ENCODE measurements around the gene LYPD6B.

Gene LYPD6B

GRCh38 chr2:149125031-149125725, 86.7 kb downstream of the LYPD6B start:
- Mint-ChIP-seq H3K36me3 (ENCODE audit: low read depth) (no peaks in the 10 kb centered on the region), H3K4me1 (ENCODE audit: low read depth) (no peaks in the 10 kb centered on the region), H3K27me3 (peaks cover 15% of the 10 kb centered on the region), H3K9me3 (no peaks in the 10 kb centered on the region), H3K27ac (no peak overlapping the region), H3K4me3 (no peak overlapping the region)

GRCh38 chr2:149129433-149129832, 90.9 kb downstream of the LYPD6B start:
- Mint-ChIP-seq H3K4me1 (ENCODE audit: low read depth) (no peaks in the 10 kb centered on the region), H3K36me3 (ENCODE audit: low read depth) (no peaks in the 10 kb centered on the region), H3K9me3 (no peaks in the 10 kb centered on the region), H3K4me3 (no peak overlapping the region), H3K27ac (no peak overlapping the region), H3K27me3 (peaks cover 17% of the 10 kb centered on the region)

- no peaks in the 10 kb centered on the region for H3K36me3 Mint-ChIP-seq (ENCODE audit: low read depth)
- H3K4me3 Mint-ChIP-seq = no peak overlapping the region
- no peak overlapping the region for H3K27ac Mint-ChIP-seq
- no peaks in the 10 kb centered on the region for H3K4me1 Mint-ChIP-seq (ENCODE audit: low read depth)
- H3K27me3 Mint-ChIP-seq = peaks cover 13% of the 10 kb centered on the region
- H3K9me3 Mint-ChIP-seq = no peaks in the 10 kb centered on the region
Measured at GRCh38 chr2:149132339-149132738, 93.8 kb downstream of the LYPD6B start.

GRCh38 chr2:149132901-149133300, 94.4 kb downstream of the LYPD6B start:
- Mint-ChIP-seq H3K27ac (no peak overlapping the region), H3K27me3 (peaks cover 13% of the 10 kb centered on the region), H3K9me3 (no peaks in the 10 kb centered on the region), H3K4me3 (no peak overlapping the region), H3K4me1 (ENCODE audit: low read depth) (no peaks in the 10 kb centered on the region), H3K36me3 (ENCODE audit: low read depth) (no peaks in the 10 kb centered on the region)

DNA sequence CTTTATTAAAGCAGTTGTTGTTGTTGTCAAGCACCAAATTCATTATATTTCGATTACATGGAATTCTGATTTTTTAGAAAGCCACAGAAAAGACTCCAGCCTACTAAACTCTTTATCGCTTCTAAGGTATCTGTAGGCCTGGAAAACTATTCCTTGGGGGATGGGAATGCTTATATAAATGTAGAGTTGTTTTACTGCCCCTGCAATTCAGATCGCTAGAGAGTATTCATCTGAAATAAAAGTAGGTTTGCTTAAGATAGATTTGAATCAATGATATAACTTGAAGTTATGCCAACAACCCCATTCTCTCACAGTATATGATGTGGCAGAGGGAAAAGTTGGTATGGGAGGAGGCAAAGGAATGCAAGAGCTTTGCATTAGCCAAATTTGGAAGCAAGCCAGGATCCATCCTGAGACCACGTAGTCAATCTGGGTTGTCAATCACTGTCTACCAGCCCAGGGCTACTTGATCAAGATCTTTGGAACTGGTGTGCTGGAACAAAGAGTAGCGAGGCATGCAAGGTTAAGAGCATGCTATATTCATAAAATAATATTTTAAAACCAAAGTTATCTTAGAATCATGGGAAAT, 95.9 kb downstream of the LYPD6B start:
- Mint-ChIP-seq H3K36me3 (ENCODE audit: low read depth) (no peaks in the 10 kb centered on the region), H3K9me3 (no peaks in the 10 kb centered on the region), H3K4me3 (no peak overlapping the region), H3K27me3 (peaks cover 7% of the 10 kb centered on the region), H3K27ac (no peak overlapping the region), H3K4me1 (ENCODE audit: low read depth) (no peaks in the 10 kb centered on the region)

DNA sequence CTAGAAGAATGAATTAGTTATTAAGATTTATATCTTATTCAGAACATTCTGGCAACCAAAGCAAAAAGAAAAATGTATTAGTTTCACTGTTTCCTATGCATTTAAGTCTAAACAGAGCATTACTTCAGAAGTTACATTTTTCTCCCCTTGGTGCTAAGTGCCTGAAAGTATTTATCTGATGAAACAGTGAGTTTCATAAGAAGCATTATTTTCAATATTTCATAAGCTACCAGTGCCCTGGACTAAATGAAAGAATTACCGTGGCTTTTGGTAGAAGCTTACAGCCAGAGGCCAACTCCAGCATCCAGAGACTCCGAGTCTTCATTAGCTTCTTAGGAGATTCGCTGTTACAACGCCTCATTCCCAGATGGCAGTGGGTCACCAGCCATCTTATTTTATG, 97.6 kb downstream of the LYPD6B start:
- H3K9me3 Mint-ChIP-seq = no peaks in the 10 kb centered on the region
- H3K4me3 Mint-ChIP-seq = no peak overlapping the region
- no peak overlapping the region for H3K27ac Mint-ChIP-seq
- H3K4me1 Mint-ChIP-seq (ENCODE audit: low read depth) = no peaks in the 10 kb centered on the region
- no peaks in the 10 kb centered on the region for H3K36me3 Mint-ChIP-seq (ENCODE audit: low read depth)
- H3K27me3 Mint-ChIP-seq = peaks cover 7% of the 10 kb centered on the region

GRCh38 chr2:149141046-149141445, 102.5 kb downstream of the LYPD6B start:
- no peaks in the 10 kb centered on the region for H3K36me3 Mint-ChIP-seq (ENCODE audit: low read depth)
- H3K27me3 Mint-ChIP-seq = peaks cover 21% of the 10 kb centered on the region
- no peaks in the 10 kb centered on the region for H3K9me3 Mint-ChIP-seq
- H3K4me1 Mint-ChIP-seq (ENCODE audit: low read depth) = no peaks in the 10 kb centered on the region
- H3K4me3 Mint-ChIP-seq = no peak overlapping the region
- no peak overlapping the region for H3K27ac Mint-ChIP-seq

GRCh38 chr2:149143734-149144133, 105.2 kb downstream of the LYPD6B start:
- no peaks in the 10 kb centered on the region for H3K4me1 Mint-ChIP-seq (ENCODE audit: low read depth)
- no peaks in the 10 kb centered on the region for H3K36me3 Mint-ChIP-seq (ENCODE audit: low read depth)
- H3K9me3 Mint-ChIP-seq = no peaks in the 10 kb centered on the region
- H3K4me3 Mint-ChIP-seq = no peak overlapping the region
- peaks cover 24% of the 10 kb centered on the region for H3K27me3 Mint-ChIP-seq
- no peak overlapping the region for H3K27ac Mint-ChIP-seq

DNA sequence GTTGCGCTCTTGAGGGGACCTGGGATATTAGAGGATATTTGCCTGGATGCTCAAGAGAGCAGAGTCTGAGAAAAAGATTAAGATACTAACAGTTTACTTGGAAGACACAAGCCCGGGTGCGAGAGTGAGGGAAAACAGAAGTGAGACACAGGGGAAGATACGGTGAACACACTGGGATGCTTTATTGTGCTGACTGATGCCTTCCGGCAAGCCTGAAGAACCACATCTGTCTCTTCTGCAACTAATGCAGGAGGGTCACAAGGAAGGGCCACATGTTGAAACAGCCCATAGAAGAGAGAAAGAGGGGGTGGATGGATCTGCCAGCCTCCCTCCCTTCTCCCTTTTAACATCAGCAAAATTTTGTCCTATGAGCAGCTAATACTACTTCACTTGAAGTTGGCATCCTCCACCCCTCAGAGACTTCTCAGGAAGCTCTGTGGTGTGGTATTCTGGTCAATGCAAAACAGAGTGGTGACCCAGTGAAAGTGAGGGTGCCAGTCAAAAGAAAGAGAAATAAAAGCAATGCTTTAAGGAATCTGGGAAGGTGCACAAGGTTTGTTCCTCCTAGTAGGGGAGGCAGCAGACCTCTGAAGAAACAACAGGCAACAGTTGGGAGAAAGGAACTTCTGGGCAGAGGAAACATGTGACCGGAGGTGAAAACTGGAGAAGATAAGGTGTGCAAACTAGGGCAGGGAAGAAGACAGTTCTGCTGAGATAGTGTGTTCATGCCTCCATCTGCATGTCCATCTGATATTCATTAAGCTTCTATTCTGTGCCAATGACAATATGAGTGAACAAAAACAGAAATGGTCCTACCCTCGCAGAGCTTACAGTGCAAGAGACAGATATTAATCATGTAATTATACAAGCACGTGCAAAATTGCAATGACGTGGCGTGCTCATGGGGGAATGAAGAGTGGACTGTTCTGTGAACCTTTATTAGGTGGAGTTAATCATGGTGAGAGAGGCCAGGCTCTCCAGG, 107.1 kb downstream of the LYPD6B start:
- Mint-ChIP-seq H3K27me3 (peaks cover 36% of the 10 kb centered on the region), H3K9me3 (no peaks in the 10 kb centered on the region), H3K27ac (no peak overlapping the region), H3K4me1 (ENCODE audit: low read depth) (no peaks in the 10 kb centered on the region), H3K4me3 (no peak overlapping the region), H3K36me3 (ENCODE audit: low read depth) (no peaks in the 10 kb centered on the region)

GRCh38 chr2:149146876-149147275, 108.4 kb downstream of the LYPD6B start:
- Mint-ChIP-seq H3K36me3 (ENCODE audit: low read depth) (no peaks in the 10 kb centered on the region), H3K27ac (no peak overlapping the region), H3K4me3 (no peak overlapping the region), H3K27me3 (peaks cover 33% of the 10 kb centered on the region), H3K9me3 (no peaks in the 10 kb centered on the region), H3K4me1 (ENCODE audit: low read depth) (no peaks in the 10 kb centered on the region)

DNA sequence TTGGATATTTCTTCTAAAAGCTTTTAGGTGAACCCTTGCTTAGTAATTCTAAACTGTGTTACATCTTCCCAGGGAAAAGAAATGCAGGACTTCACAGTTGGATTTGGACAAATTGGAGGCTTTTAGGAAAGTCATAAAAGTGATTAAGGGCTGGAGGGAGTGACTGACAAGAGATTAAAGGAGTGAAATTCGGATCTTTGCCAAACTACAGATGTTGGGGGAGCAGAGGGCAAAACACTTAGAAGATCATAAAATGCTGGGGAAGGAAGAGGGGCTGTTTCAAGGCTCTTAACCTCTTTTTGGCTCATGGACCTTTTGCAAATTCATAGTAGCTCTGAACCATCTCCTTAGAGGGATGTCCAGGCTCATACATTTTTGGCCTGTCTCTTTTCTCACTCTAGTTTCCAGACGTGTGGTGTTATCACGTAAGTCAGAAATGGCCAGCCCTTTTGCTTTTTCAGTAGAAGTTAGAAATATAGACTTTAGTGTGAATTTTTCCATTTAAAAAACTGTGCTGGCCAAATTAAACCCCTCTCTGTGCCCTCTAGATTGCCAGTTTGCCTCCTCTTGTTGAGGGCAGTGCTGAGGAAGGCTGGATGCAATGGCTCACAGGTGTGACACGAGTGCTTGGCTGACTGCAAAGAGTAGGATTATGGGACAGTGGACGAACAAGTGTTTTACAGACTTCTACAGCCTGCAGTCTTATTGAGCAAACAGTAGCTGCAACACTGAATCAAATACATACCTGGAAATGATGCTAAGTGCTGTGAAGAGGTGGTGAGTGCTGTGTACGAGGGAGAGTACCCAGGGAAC, 109.9 kb downstream of the LYPD6B start:
- H3K4me1 Mint-ChIP-seq (ENCODE audit: low read depth) = no peaks in the 10 kb centered on the region
- no peaks in the 10 kb centered on the region for H3K36me3 Mint-ChIP-seq (ENCODE audit: low read depth)
- no peak overlapping the region for H3K4me3 Mint-ChIP-seq
- no peaks in the 10 kb centered on the region for H3K9me3 Mint-ChIP-seq
- peaks cover 39% of the 10 kb centered on the region for H3K27me3 Mint-ChIP-seq
- no peak overlapping the region for H3K27ac Mint-ChIP-seq

GRCh38 chr2:149149007-149149297, 110.5 kb downstream of the LYPD6B start:
- Mint-ChIP-seq H3K9me3 (no peaks in the 10 kb centered on the region), H3K4me3 (no peak overlapping the region), H3K27me3 (peaks cover 44% of the 10 kb centered on the region), H3K4me1 (ENCODE audit: low read depth) (no peaks in the 10 kb centered on the region), H3K36me3 (ENCODE audit: low read depth) (no peaks in the 10 kb centered on the region), H3K27ac (no peak overlapping the region)

- H3K36me3 Mint-ChIP-seq (ENCODE audit: low read depth) = no peaks in the 10 kb centered on the region
- H3K27me3 Mint-ChIP-seq = peaks cover 37% of the 10 kb centered on the region
- H3K27ac Mint-ChIP-seq = no peak overlapping the region
- no peaks in the 10 kb centered on the region for H3K9me3 Mint-ChIP-seq
- H3K4me3 Mint-ChIP-seq = no peak overlapping the region
- no peaks in the 10 kb centered on the region for H3K4me1 Mint-ChIP-seq (ENCODE audit: low read depth)
Measured at GRCh38 chr2:149152469-149152953, 114.0 kb downstream of the LYPD6B start.

- peaks cover 46% of the 10 kb centered on the region for H3K27me3 Mint-ChIP-seq
- no peaks in the 10 kb centered on the region for H3K36me3 Mint-ChIP-seq (ENCODE audit: low read depth)
- no peak overlapping the region for H3K27ac Mint-ChIP-seq
- H3K4me3 Mint-ChIP-seq = no peak overlapping the region
- no peaks in the 10 kb centered on the region for H3K9me3 Mint-ChIP-seq
- H3K4me1 Mint-ChIP-seq (ENCODE audit: low read depth) = peaks cover 3% of the 10 kb centered on the region
Measured at GRCh38 chr2:149155196-149155969, 116.9 kb downstream of the LYPD6B start.
